B cell (primary cell): ENCODE results near the gene SIPA1. TPM values are rescaled to one million over a fixed set of nuclear protein-coding genes. Genes with fewer than 3 reads are reported as not detected.
A peak's percentile ranks its signal among the peaks of the same experiment; 100 is the strongest.

Experiments
- ATAC-seq: fragments of 200-7000 bp; cut with Tn5 transposase; one replicate; pipeline ENCODE4 v1.10.0; 2021; ENCODE audit warnings: low read depth, mild to moderate bottlenecking, moderate number of reproducible peaks, moderate library complexity
- CTCF ChIA-PET: fragments of 350-600 bp; sonication (Branson Sonifier 250); formaldehyde crosslinking; loops from one replicate; lab custom pipeline; 2021; ENCODE audit warnings: antibody characterized with exemption, inconsistent platforms; lab: Charles Lee
- POLR2A ChIA-PET: fragments of 350-600 bp; sonication (Branson Sonifier 250); formaldehyde crosslinking; loops from one replicate; lab custom pipeline; 2021; ENCODE audit warnings: antibody characterized with exemption; lab: Charles Lee
- DNase-seq: peaks from one replicate; pipeline ENCODE4 v3.0.0; 2013
- H2AFZ ChIP-seq: 2 replicates; pipeline ENCODE4 v1.6.1; 2012; ENCODE audit warnings: mild to moderate bottlenecking, low read depth, low read length; ENCODE audit not compliant: insufficient read depth, poor library complexity, severe bottlenecking
- H3K27ac ChIP-seq, 2 donors: 1 replicate in 1 of 2; 2 replicates in 1 of 2; pipeline ENCODE4 v1.5.1; 2012 to 2013; ENCODE audit warnings: low read length in 2 of 2, mild to moderate bottlenecking in 2 of 2, moderate library complexity in 1 of 2
- H3K27me3 ChIP-seq, 4 experiments: fragments of 200-600 bp in 1 of 4; sonication (generic) in 1 of 4; replicated peaks in 1 of 4; 1 replicate in 2 of 4; 2 replicates in 2 of 4; pipeline versions ENCODE4 v1.6.1 to v1.7.0; 2013 to 2016; ENCODE audit warnings: low read length in 3 of 4, mild to moderate bottlenecking in 2 of 4, mixed read lengths in 1 of 4, moderate library complexity in 1 of 4; ENCODE audit not compliant: insufficient read depth in 4 of 4, control insufficient read depth in 3 of 4; ENCODE audit errors: control extremely low read depth in 1 of 4
- H3K36me3 ChIP-seq, 2 experiments: replicated peaks in 1 of 2; 1 replicate in 1 of 2; 2 replicates in 1 of 2; pipeline versions ENCODE4 v1.6.1 to v1.7.1; 2013; ENCODE audit warnings: low read length in 1 of 2; ENCODE audit not compliant: insufficient read depth in 2 of 2, control insufficient read depth in 1 of 2; ENCODE audit errors: control extremely low read depth in 1 of 2, extremely low read depth in 1 of 2
- H3K4me1 ChIP-seq, 2 donors: fragments of 200-600 bp in 1 of 2; sonication (generic) in 1 of 2; 1 replicate in 1 of 2; 2 replicates in 1 of 2; pipeline versions ENCODE4 v1.5.1 to v1.6.1; 2013 to 2017; ENCODE audit warnings: low read length in 2 of 2; ENCODE audit not compliant: control insufficient read depth in 2 of 2, insufficient read depth in 2 of 2
- H3K4me2 ChIP-seq: replicated peaks from 2 replicates; pipeline ENCODE3; 2012; ENCODE audit warnings: mild to moderate bottlenecking, low read depth, low read length; ENCODE audit not compliant: poor library complexity, severe bottlenecking
- H3K4me3 ChIP-seq, 5 experiments: fragments of 200-600 bp in 1 of 5; sonication (generic) in 1 of 5; 1 replicate in 3 of 5; 2 replicates in 2 of 5; pipeline versions ENCODE4 v1.5.1 to v1.7.0; 2011 to 2016; ENCODE audit warnings: low read length in 4 of 5, mild to moderate bottlenecking in 4 of 5, low read depth in 2 of 5, control low read depth in 1 of 5, moderate library complexity in 1 of 5; ENCODE audit not compliant: insufficient read depth in 1 of 5; ENCODE audit errors: control extremely low read depth in 1 of 5, extremely low read depth in 1 of 5
- H3K79me2 ChIP-seq: fragments of 200-600 bp; sonication (generic); one replicate; pipeline ENCODE4 v1.6.0; 2016; ENCODE audit warnings: low read length; ENCODE audit not compliant: control insufficient read depth, insufficient read depth
- H3K9ac ChIP-seq: fragments of 200-600 bp; sonication (generic); 2 replicates; pipeline ENCODE4 v1.6.1; 2017; ENCODE audit warnings: mild to moderate bottlenecking, low read length, moderate library complexity
- H3K9me3 ChIP-seq, 3 donors: one replicate each; pipeline versions ENCODE4 v1.6.1 to v1.7.1; 2013; ENCODE audit warnings: low read length in 2 of 3; ENCODE audit not compliant: control insufficient read depth in 2 of 3, insufficient read depth in 1 of 3; ENCODE audit errors: control extremely low read depth in 1 of 3
- H4K20me1 ChIP-seq: 2 replicates; pipeline ENCODE4 v1.6.0; 2012; ENCODE audit warnings: mild to moderate bottlenecking, low read length; ENCODE audit not compliant: insufficient read depth, control insufficient read depth, poor library complexity, severe bottlenecking
- H3K27ac Mint-ChIP-seq: one replicate; pipeline ENCODE4 v1.8.0; 2021; ENCODE audit warnings: mixed read lengths
- H3K27me3 Mint-ChIP-seq: one replicate; pipeline ENCODE4 v1.8.0; 2021; ENCODE audit warnings: mixed read lengths
- H3K4me1 Mint-ChIP-seq: one replicate; pipeline ENCODE4 v1.8.0; 2021; ENCODE audit warnings: mixed read lengths
- H3K4me3 Mint-ChIP-seq: one replicate; pipeline ENCODE4 v1.8.0; 2021; ENCODE audit warnings: mixed read lengths
- H3K9me3 Mint-ChIP-seq: one replicate; pipeline ENCODE4 v1.8.0; 2022; ENCODE audit warnings: mixed read lengths; ENCODE audit not compliant: insufficient read depth
- CTCF ChIP-seq: fragments of 200-600 bp; IDR thresholded peaks from one replicate; pipeline ENCODE4 v1.8.0; 2022; ENCODE audit warnings: antibody characterized with exemption, mild to moderate bottlenecking
- EZH2 ChIP-seq: IDR thresholded peaks from 2 replicates; pipeline ENCODE4 v1.6.1; 2012; ENCODE audit warnings: borderline replicate concordance, low read depth, mild to moderate bottlenecking, moderate library complexity, low read length; ENCODE audit not compliant: insufficient read depth, poor library complexity, severe bottlenecking
- WGBS: methylation state at CpG from one replicate; pipeline ENCODE4 v1.1.5; 2013; ENCODE audit warnings: missing lambda C conversion rate; ENCODE audit not compliant: insufficient coverage; 5-methylcytosine and 5-hydroxymethylcytosine counted together
- intact Hi-C: fragments of 100-400 bp; cut with micrococcal nuclease; formaldehyde crosslinking; loops from one replicate; pipeline ENCODE4 v1.10.0; 2022
- polyA plus RNA-seq: library from polyadenylated mRNA; depleted of rRNA; stranded (reverse); fragments of >200 nt; gene quantifications from 2 replicates; pipeline ENCODE4 v1.2.3, GENCODE V29; 2012
- total RNA-seq, 2 donors: library from RNA; stranded (reverse); fragments of 120-200 nt in 1 of 2; gene quantifications; 1 replicate in 1 of 2; 2 replicates in 1 of 2; pipeline versions ENCODE4 v1.2.3 to v1.2.4, GENCODE V29; 2013 to 2022

The SIPA1 gene
- total and polyA plus RNA-seq, 2 donors (not counting 1 experiment from before 2014, with no cell fraction given): 314 to 448 TPM

GRCh38 chr11:65639623-65640482 is 2.0 kb downstream of the SIPA1 start:
- H3K27ac Mint-ChIP-seq: peak overlapping the region; percentile 98
- peak overlapping the region; percentile 99 for H3K4me3 Mint-ChIP-seq
- Histone ChIP-seq H3K4me3 (peak overlapping the region; percentile 39 to 97 (median 93)), H3K9me3 (no peaks in the 10 kb centered on the region), H4K20me1 (peaks cover 69% of the 10 kb centered on the region), H2AFZ (no peak overlapping the region), H3K36me3 (peaks cover 0 to 59% of the 10 kb centered on the region in 2 experiments), H3K27ac (peak overlapping the region; percentile 100), H3K79me2 (peaks cover 90% of the 10 kb centered on the region), H3K4me2 (peak overlapping the region; percentile 96), H3K27me3 (no peaks in the 10 kb centered on the region), H3K9ac (peak overlapping the region; percentile 91), H3K4me1 (peaks cover 43 to 67% of the 10 kb centered on the region in 2 donors)
- TF ChIP-seq EZH2: no peak
- TF ChIP-seq CTCF: no peak
- under 1% methylated on average over 8 of the region's 8 CpGs for WGBS
- H3K27me3 Mint-ChIP-seq: no peaks in the 10 kb centered on the region
- DNase-seq (peak; percentile 98), ATAC-seq (peak; percentile 71)
- H3K9me3 Mint-ChIP-seq: no peaks in the 10 kb centered on the region
- CTCF ChIA-PET: interaction anchor here (0.6 to 7.4 kb wide), 14 partner anchors 13 to 220 kb away, joined by 3 to 86 read pairs (median 3); partner anchors contain the start of genes MUS81, RELA and RNASEH2C
- H3K4me1 Mint-ChIP-seq: peaks cover 53% of the 10 kb centered on the region
- POLR2A ChIA-PET: interaction anchor here (0.5 to 5.0 kb wide), 33 partner anchors 9 to 1801 kb away, joined by 3 to 116 read pairs (median 4); partner anchors contain the start of genes DPF2, EHBP1L1, FIBP and KAT5
- intact Hi-C loops: loop anchor here (1.0 kb wide), 2 partner anchors 12 to 72 kb away; partner anchors contain the start of gene KAT5
